H7 (cell line): ENCODE measurements around the gene HNRNPL. TPM values are rescaled to one million over a fixed set of nuclear protein-coding genes. Genes with fewer than 3 reads are reported as not detected.
"Not testable (repeated sequence)": the region's sequence is repeated elsewhere in the genome, so short reads cannot be mapped to it uniquely, and the experiment has no call there.

Experiments used
- DNase-seq: peaks from one replicate; pipeline ENCODE4 v3.0.0; 2012
- H3K27me3 ChIP-seq: 2 replicates; pipeline ENCODE4 v1.6.0; 2011; ENCODE audit warnings: mild to moderate bottlenecking, low read length; ENCODE audit not compliant: control insufficient read depth, insufficient read depth
- H3K36me3 ChIP-seq: replicated peaks from 2 replicates; pipeline ENCODE4 v1.5.1; 2011; ENCODE audit warnings: low read length; ENCODE audit not compliant: control insufficient read depth, insufficient read depth
- H3K4me3 ChIP-seq: 2 replicates; pipeline ENCODE4 v1.5.1; 2011; ENCODE audit warnings: low read depth, mild to moderate bottlenecking, control low read depth, low read length, moderate library complexity; ENCODE audit not compliant: insufficient read depth
- total RNA-seq: library from RNA; depleted of rRNA; stranded (reverse); fragments of >200 nt; shearing (Covaris generic); gene quantifications from 2 replicates; pipeline ENCODE4 v1.2.3, GENCODE V29; 2014

Gene HNRNPL
- total RNA-seq, 1 experiment from 2014 or later = 591 TPM

DNA sequence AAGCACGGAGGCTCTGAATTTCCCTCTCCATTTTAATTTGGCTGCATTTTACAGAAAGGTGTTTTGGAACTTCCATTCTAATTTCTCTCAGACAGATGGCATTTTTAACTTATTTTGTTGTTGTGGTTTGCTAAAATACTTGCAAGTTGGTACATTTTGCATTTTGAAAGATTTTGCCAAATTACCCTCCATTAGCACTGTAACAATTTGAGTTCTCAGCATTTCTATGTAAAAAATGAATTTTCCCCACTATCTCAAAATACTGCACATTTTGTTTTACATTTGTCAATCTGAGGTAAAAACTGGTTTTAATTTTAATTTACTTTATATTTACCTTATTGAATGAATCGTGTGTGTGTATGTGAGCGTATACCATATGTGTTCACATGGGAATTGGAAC, 7.0 kb upstream of the HNRNPL start:
- Histone ChIP-seq H3K4me3 (no peak overlapping the region), H3K36me3 (no peaks in the 10 kb centered on the region), H3K27me3 (no peaks in the 10 kb centered on the region)
- no peak for DNase-seq

DNA sequence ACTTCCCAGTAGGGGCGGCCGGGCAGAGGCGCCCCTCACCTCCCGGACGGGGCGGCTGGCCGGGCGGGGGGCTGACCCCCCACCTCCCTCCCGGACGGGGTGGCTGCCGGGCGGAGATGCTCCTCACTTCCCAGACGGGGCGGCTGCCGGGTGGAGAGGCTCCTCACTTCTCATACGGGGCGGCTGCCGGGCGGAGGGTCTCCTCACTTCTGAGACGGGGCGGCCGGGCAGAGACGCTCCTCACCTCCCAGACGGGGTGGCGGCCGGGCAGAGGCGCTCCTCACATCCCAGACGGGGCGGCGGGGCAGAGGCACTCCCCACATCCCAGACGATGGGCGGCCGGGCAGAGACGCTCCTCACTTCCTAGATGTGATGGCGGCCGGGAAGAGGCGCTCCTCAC, 6.0 kb upstream of the HNRNPL start:
- not testable (repeated sequence) for H3K4me3 ChIP-seq, H3K36me3 ChIP-seq, H3K27me3 ChIP-seq, DNase-seq

DNA sequence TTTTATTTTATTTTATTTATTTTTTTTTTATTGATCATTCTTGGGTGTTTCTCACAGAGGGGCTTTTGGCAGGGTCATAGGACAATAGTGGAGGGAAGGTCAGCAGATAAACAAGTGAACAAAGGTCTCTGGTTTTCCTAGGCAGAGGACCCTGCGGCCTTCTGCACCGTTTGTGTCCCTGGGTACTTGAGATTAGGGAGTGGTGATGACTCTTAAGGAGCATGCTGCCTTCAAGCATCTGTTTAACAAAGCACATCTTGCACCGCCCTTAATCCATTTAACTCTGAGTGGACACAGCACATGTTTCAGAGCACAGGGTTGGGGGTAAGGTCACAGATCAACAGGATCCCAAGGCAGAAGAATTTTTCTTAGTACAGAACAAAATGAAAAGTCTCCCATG, 5.2 kb upstream of the HNRNPL start:
- H3K36me3 ChIP-seq, DNase-seq, H3K27me3 ChIP-seq, H3K4me3 ChIP-seq: not testable (repeated sequence)

DNA sequence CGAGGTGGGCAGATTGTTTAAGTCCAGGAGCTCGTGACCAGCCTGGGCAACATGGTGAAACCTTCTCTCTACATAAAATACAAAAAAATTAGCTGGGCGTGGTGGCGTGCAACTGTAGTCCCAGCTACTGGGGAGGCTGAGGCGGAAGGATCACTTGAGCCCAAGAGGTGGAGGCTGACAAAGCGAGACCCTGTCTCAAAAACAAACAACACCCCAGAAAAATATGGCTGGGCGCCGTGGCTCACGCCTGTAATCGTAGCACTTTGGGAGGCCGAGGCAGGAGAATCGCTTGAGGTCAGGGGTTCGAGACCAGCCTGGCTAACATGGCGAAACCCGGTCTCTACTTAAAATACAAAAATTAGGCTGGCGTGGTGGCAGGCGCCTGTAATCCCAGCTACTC, 3.4 kb upstream of the HNRNPL start:
- DNase-seq = no peak
- H3K4me3 ChIP-seq = no peak overlapping the region; the same call in 1 of the 2 replicates
- peaks cover 2% of the 10 kb centered on the region for H3K36me3 ChIP-seq

DNA sequence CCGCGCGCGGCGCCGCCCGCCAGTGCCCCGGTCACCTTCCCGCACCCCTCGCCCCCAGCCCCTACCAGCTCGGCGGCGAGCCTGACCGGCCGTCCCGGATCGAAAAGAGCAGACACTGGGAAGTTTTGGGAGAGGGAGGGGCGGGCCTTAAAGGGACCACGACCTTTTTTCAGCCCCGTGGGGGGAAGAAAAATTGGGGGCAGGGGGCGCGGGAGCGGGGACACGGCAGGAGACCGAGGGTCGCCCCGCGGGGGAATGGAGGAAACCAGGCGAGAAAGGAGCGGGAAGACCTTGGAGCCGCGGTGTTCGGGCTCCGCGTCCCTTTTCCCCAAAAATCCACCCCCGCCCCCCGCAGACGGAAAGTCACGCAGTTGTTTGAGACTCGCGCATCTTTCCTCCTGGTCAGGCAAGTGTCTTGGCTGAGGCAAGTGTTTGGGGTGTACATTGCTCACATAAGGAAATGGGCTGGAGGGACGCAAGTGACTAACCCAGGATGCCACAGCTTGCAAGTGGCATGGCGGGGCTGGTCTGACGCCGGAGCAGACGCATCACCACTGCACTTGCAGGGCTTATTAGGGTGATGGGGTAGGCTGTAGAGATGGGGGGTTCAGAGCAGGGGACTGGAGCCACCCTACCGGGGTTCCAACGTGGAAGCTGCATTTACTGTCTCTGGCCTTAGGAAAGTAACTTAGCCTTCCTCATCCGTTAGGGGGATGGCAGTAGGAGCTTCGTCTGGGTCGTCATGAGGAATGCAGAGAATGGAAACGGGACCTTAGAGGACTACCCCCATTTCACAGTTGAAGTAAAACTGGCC, 2.7 kb upstream of the HNRNPL start:
- Histone ChIP-seq H3K36me3 (peaks cover 6% of the 10 kb centered on the region), H3K27me3 (no peaks in the 10 kb centered on the region), H3K4me3 (peak overlapping the region; percentile 71)
- DNase-seq = peak; percentile 37

More for the DNA sequence above, 3.4 kb upstream of the HNRNPL start:
- H3K27me3 ChIP-seq = no peaks in the 10 kb centered on the region

DNA sequence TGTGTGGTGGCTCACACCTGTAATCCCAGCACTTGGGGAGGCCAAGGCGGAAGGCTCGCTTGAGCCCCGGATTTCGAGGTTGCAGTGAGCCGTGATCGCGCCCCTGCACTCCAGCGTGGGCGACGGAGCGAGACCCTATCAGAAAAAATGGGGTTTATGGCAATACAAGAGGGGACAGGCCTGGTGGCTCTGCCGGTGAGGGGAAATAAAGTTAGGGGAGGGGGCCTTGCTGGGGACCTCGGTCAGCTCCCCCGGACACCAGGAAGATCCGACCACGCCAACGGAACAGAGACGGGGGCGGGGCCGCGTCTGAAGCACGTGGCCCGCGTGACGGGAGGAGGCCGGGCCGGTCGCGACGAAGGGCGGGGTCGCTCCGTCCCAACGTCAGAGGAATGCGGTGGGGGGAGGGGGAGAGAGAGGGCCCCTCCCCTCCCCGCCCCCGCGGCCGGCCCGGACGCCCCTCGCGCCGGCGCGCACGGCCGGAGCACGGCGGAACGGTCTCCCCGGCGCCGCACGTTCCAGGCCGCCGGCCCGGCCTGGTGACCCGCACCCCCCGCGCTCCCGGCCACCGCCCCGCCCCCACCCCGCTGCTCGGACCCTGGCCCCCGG, 1.9 kb upstream of the HNRNPL start:
- H3K36me3 ChIP-seq = peaks cover 13% of the 10 kb centered on the region
- H3K4me3 ChIP-seq = peak overlapping the region; percentile 71
- H3K27me3 ChIP-seq = no peaks in the 10 kb centered on the region
- DNase-seq = peak; percentile 95

DNA sequence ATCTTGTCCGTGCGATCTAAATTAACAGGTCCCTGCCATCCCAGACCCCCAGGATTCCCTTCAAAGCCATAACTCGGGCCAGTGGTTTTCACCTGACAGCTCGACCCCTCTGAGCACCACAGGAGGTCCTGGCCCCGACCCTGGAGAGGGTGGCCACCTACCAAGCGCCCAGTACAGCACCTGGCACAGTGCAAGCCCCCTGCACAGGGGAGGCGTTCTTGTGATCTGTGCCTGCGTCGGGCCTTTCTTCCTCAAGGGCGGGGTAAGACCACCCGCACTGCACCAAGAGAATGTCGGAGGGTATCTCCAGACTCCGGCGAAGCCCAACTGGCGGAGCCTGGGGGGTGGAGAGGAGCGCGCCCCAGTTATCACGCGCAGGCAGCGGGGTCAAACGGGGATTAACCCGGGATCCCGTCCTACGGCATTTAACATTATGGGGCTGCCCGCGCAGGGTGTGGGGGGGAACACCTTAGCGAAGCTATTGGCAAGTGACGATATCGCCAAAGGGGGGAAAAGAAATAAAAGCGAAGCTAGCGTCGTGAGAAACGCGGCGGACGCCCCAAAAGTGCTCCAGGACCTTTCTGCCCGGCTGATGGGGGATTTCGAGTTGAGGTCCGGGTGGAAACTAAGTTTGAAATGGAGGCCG, 1.3 kb upstream of the HNRNPL start:
- H3K36me3 ChIP-seq = peaks cover 18% of the 10 kb centered on the region
- H3K4me3 ChIP-seq = peak overlapping the region; percentile 65
- peak; percentile 49 for DNase-seq
- no peaks in the 10 kb centered on the region for H3K27me3 ChIP-seq

DNA sequence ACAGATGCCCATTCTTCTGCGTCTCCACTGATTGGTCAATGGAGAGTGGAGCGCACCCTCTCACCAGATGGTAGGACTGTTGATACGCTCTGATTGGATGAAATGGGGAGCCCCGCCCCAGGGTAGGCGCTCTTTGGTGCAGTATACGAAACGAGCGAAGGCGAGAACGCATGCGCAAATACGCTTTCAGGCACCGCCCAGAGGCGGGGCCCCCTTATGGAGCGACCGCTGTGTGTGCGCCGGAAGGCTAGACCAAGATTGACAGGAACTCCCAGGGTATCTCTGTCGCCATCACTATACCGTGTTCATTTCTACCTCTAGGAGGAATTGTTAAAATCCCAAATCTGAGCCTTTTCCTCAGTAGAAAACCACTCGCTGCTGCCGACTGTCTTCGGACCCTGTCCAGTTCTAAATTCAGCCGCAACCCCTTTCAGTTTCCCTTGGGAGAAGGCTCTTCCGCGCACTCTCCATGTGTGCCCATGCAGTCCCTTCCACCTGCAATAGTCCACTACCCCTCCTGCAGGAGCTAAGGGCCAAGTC, 720 bp upstream of the HNRNPL start:
- H3K36me3 ChIP-seq = peaks cover 24% of the 10 kb centered on the region
- no peaks in the 10 kb centered on the region for H3K27me3 ChIP-seq
- DNase-seq = peak; percentile 93
- H3K4me3 ChIP-seq = peak overlapping the region; percentile 65

DNA sequence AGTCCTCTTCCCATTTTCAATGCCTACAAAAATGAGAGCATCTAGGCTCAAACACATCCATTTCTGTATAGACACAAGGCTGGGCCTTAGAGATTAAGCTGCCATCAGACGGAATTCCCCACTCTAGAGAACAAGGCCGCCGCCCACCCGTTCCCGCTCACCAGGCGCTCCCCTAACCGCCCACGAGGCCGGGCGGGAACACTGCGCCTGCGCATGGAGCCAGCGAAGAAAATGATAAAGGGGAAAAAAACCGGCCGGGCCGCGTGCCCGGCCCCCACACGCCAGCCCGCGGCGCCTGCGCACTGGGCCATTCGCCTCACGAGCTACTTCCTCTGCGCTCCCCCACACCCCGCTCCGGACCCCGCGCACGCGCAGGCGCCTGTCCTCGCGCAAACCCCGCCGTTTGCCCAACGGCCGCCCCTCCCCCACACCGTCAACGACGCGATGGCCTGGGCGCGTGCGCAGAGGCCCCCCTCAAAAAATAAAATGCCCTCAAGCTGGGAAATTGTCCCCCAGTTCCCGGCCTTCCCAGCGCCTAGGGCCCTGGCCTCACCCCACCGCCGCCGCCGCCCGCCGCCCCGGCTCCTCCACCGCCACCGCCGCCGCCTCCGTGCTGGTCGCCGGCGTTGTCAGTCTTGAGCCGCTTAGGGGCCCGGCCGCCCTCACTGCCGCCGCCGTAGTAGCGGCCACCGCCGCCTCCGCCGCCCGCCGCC, 483 bp downstream of the HNRNPL start:
- H3K27me3 ChIP-seq = no peaks in the 10 kb centered on the region
- peak; percentile 98 for DNase-seq
- H3K36me3 ChIP-seq = peaks cover 34% of the 10 kb centered on the region
- peak overlapping the region; percentile 75 for H3K4me3 ChIP-seq

DNA sequence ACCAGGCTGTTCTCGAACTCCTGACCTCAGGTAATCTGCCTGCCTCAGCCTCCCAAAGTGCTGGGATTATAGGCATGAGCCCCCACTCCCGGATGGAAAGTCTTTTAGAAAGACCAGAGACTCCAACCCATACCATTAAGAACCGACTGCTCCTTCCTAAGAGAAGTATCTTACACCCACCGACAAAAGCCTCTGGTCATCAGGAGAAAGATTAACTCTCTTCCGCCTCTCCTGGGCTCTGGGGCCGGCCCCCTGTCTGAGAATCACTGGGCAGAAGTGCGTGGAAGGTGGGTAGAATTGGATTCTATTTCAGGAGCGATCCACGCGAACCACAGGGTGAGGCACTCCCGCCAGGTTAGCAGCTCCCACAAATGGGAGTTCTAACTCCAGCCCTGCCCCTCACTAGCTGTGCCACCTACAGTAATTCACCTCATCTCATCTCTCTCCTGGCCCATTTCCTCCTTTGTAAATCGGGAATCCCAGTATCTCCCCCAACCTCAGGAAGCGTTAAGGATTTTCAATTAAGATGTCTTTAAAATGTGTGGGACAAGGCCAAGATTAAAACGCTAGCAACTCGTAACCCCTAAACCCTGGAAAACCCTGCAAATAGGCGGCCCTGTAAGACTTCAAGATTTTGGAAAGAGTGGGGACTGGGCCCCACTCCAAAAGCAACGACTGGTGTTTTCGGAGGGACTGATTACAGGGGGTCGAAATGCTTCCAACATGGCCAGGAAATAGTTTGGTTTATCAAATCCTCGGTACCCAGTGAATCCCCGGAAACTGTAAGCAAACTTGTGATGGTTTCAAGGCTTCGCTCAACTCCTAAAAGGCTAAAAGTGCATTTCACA, 1.3 kb downstream of the HNRNPL start:
- no peaks in the 10 kb centered on the region for H3K27me3 ChIP-seq
- H3K36me3 ChIP-seq = peaks cover 42% of the 10 kb centered on the region
- peak overlapping the region; percentile 75 for H3K4me3 ChIP-seq
- DNase-seq = peak; percentile 24

DNA sequence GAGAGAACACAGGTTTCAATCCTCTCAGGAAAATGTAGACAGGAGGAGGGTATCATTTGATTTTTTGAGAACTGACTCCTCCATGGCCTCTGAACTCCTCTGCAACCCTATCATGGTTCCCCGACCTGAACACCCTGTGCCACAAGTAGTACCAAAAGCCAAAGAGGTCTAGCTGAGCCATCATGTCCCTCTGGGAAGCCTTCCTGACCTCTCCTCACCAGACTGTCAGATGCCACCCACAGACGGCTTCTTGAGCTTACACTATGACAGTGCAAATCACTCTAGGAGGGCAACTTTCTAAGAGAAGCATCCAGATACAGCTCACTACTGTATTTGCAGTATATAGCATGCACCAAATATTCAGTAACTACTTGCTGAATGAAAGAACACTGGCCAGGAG, 3.7 kb downstream of the HNRNPL start:
- DNase-seq = peak; percentile 8
- Histone ChIP-seq H3K36me3 (peaks cover 63% of the 10 kb centered on the region), H3K4me3 (no peak overlapping the region), H3K27me3 (no peaks in the 10 kb centered on the region)

DNA sequence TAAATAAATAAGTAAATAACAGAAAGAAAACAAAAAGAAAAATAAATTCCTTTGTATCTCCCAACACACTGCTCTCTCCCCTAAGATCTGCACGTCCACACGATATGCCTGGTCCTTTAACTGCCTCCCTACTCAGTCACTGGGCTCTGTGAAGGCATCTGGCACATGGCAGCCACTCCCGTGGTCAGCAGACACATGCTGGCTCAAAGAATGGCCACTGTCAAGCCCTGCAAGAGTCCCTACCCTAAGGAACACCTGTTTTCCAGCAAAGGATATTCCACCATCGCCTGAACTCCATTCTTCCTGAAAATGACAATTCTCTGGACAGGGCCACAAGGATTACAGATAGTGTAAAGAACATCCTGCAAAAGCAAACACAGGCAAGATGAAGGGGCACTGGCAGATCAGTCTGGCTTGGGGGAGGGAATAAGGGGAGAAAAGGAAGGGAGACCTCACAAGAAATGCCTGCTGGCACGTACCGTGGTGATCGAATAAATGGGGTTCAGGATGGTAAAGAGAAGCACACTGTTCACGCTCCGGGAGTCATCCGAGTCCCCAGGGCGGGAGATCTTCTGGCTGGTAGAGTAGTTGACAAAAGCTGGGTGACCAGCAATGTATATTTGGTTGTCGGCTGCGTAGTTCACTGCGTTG, 4.3 kb downstream of the HNRNPL start:
- peaks cover 69% of the 10 kb centered on the region for H3K36me3 ChIP-seq
- no peaks in the 10 kb centered on the region for H3K27me3 ChIP-seq
- DNase-seq = peak; percentile 10
- no peak overlapping the region for H3K4me3 ChIP-seq

DNA sequence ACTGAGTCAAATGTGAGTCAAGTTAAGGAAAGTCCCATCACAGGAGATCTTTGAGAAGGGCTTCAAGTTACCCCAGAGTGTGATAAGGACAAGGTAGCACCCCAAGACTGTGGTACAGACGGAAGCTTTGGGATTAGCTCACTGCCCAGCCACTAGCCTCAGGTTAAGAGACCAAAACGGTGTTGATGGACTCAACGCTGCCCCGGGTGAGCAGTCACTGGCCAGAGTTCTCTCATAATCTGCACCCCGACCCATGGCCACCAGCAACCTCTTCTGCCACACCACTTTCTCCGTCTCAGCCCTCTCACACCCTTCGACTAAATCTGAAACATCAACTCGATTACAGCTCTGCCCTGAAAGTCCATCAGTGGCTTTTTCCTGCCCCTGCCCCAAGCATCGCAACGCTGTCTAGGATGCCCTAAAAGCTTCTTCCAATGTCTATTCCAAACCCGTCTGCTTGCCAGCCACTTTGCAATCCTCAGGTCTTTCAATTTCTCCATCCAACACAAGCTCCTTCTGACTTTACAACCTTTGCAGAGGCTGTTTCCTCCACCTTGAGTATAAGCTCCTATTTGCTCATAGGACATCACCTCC, 5.6 kb downstream of the HNRNPL start:
- peak; percentile 4 for DNase-seq
- peaks cover 78% of the 10 kb centered on the region for H3K36me3 ChIP-seq
- no peaks in the 10 kb centered on the region for H3K27me3 ChIP-seq
- H3K4me3 ChIP-seq = no peak overlapping the region
